Activated naive CD8-positive, alpha-beta T cell treated with anti-CD3 and anti-CD28 coated beads for 36 hours (primary cell): Measurements from ENCODE around the gene UNC45B. TPM values are rescaled to one million over a fixed set of nuclear protein-coding genes. Genes with fewer than 3 reads are reported as not detected.
A peak's percentile ranks its signal among the peaks of the same experiment; 100 is the strongest.

Experiments
- DNase-seq: peaks from one replicate; pipeline ENCODE4 v3.0.0; 2021
- H3K27ac Mint-ChIP-seq: one replicate; pipeline ENCODE4 v1.8.0; 2022; ENCODE audit warnings: mild to moderate bottlenecking, moderate library complexity, mixed read lengths
- H3K27me3 Mint-ChIP-seq: one replicate; pipeline ENCODE4 v1.8.0; 2022; ENCODE audit warnings: mild to moderate bottlenecking, mixed read lengths
- H3K36me3 Mint-ChIP-seq: one replicate; pipeline ENCODE4 v1.8.0; 2021; ENCODE audit warnings: mild to moderate bottlenecking, mixed read lengths
- H3K4me1 Mint-ChIP-seq: one replicate; pipeline ENCODE4 v1.8.0; 2021; ENCODE audit warnings: mixed read lengths
- H3K4me3 Mint-ChIP-seq: one replicate; pipeline ENCODE4 v1.8.0; 2022; ENCODE audit warnings: mild to moderate bottlenecking, moderate library complexity, mixed read lengths
- H3K9me3 Mint-ChIP-seq: one replicate; pipeline ENCODE4 v1.8.0; 2022; ENCODE audit warnings: mixed read lengths
- total RNA-seq, 2 experiments: library from RNA; stranded (reverse); gene quantifications; one replicate each; pipeline ENCODE4 v1.2.3, GENCODE V29; 2021

UNC45B gene
- total RNA-seq, 2 experiments from 2014 or later, result 0.06 to 0.10 TPM

DNA sequence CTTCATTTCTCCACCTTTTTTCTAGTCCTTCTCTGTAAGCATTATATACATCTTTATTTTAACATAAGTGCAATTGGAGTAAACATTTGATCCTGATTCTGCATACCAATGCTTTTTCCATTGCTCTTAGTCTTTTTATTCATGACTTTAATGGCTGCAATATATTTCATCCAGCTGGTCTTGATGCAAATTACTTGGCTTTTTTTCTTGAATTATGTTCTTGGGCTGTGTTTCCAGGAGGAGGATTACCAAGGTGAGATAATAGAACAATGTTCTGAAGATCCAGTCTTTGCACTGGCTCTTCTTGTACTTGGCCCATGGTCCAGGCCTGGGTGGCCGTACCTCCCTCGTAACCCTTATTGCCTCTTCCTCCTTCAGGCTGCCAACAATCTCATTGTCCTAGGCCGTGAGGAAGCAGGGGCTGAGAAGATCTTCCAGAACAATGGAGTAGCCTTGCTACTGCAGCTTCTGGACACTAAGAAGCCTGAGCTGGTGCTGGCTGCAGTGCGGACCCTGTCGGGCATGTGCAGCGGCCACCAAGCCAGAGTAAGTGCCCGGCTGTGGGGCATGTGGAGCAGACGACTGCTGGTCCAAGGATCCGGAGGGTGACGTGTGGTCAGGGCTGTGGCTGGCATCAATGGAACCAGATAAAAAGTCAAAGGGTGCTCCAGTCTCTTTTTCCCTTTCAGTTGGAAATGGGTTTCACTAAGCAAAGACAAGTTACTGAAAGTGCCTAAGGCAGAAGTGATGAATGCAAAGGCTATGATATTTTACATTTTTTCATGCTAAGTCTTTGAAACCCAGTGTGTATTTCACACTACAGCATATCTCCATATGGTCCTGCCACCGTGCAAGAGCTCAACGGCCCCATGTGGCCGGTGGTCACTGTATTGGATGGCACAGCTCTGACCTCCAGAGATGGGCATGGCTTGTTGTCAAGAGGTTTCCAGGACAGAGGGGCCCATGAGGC is 6.9 kb downstream of the UNC45B start:
- Mint-ChIP-seq H3K9me3 (no peaks in the 10 kb centered on the region), H3K4me1 (peaks cover 5% of the 10 kb centered on the region), H3K27me3 (no peaks in the 10 kb centered on the region), H3K4me3 (no peak overlapping the region), H3K36me3 (no peaks in the 10 kb centered on the region), H3K27ac (no peak overlapping the region)
- DNase-seq, result no peak

DNA sequence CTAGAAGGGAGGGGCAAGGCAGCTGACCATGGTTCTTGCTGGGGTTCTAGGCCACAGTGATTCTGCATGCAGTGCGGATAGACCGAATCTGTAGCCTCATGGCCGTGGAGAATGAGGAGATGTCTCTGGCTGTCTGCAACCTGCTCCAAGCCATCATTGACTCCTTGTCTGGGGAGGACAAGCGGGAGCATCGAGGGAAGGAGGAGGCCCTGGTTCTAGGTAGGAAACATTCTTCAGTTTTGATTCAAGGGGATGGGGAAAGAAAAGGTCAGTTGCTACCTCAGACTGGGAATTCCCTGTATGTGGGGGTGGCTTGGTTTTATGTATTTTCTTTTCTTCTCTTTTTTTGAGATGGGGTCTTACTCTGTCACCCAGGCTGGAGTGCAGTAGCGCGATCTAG is 7.6 kb downstream of the UNC45B start:
- H3K4me1 Mint-ChIP-seq, result peaks cover 11% of the 10 kb centered on the region
- H3K36me3 Mint-ChIP-seq, result no peaks in the 10 kb centered on the region
- no peak for DNase-seq
- no peaks in the 10 kb centered on the region for H3K9me3 Mint-ChIP-seq
- H3K27ac Mint-ChIP-seq, result no peak overlapping the region
- H3K4me3 Mint-ChIP-seq, result no peak overlapping the region
- no peaks in the 10 kb centered on the region for H3K27me3 Mint-ChIP-seq

DNA sequence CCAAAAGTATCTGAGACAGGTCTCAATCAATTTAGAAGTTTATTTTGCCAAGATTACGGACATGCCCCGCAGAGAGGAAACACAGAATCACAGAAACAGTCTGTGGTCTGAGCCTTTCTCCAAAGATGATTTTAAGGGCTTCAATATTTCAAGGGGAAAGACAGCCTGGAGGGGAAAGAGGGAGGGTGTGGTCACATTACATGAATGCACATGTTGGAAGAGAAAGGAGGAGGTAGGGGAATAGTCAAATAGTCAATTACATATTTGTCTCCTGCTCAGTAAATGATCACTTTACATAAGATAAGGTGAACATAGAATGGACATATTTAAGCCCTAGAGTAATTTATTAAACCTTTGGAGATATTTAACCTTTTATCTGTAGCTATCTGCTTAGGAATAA is 12.3 kb downstream of the UNC45B start:
- H3K4me3 Mint-ChIP-seq, result no peak overlapping the region
- peaks cover 34% of the 10 kb centered on the region for H3K4me1 Mint-ChIP-seq
- H3K36me3 Mint-ChIP-seq, result no peaks in the 10 kb centered on the region
- H3K27ac Mint-ChIP-seq, result no peak overlapping the region
- no peaks in the 10 kb centered on the region for H3K27me3 Mint-ChIP-seq
- DNase-seq, result no peak
- no peaks in the 10 kb centered on the region for H3K9me3 Mint-ChIP-seq

DNA sequence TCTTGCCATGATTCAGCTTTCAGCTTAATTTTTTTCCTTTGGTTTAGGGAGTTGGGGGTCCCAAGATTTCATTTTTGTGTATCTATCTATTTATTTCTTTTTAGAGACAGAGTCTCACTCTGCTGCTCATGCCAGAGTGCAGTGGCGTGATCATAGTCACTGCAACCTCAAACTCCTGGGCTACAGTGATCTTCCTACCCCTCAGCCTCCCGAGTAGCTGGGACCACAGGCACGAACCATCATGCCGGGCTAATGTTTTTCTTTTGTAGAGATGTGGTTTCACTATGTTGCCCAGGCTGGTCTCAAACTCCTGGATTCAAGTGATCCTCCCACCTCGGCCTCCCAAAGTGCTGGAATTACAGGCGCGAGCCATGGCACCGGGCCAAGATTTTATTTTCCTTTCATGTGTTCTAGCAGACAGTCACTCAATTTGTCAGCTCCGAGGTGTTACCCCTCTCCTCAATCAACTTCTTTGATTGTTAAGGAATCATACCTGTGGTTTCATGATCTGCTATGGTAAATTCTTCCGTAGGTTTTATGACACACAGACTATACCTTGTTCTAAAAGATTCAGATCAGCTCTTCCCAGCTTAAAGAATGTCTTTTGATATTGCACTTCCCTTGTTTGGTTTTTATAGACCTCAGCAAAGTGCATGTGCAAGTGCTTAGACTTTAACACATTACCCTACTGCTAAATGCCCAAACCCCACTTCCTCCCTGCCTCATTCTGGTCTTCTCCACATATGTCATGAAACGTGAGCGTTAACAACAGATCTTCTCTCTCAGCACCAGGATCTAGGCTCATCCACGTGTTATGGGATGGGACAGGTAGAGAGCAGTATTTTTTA is 13.0 kb downstream of the UNC45B start:
- peak; percentile 14 for DNase-seq
- H3K27ac Mint-ChIP-seq, result no peak overlapping the region
- H3K4me1 Mint-ChIP-seq, result peaks cover 37% of the 10 kb centered on the region
- peak overlapping the region; percentile 2 for H3K4me3 Mint-ChIP-seq
- H3K9me3 Mint-ChIP-seq, result no peaks in the 10 kb centered on the region
- H3K27me3 Mint-ChIP-seq, result no peaks in the 10 kb centered on the region
- no peaks in the 10 kb centered on the region for H3K36me3 Mint-ChIP-seq

DNA sequence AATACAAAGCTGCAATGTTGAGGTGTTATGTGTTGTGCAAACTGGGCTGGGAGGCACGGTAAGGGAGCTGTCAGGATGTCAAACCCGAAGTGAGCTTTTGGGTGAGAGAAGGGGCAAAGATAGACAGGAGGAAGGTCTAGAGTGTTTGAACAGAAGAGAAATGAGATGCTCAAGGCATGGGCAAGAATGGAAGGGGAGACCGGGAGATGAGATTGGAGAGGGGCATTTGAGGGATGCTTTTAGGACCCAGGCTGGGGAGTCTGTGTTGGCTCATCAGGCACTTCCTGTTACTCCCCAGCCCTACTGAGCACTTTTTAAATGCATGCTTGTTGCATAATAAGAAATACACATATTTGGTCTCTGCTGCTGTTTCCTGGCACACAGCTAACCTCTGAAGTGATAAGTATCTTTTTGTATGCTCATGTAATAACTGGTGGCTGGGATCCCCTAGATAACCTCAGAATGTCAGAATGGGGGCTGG is 13.7 kb downstream of the UNC45B start:
- Mint-ChIP-seq H3K9me3 (no peaks in the 10 kb centered on the region), H3K36me3 (no peaks in the 10 kb centered on the region), H3K27me3 (no peaks in the 10 kb centered on the region), H3K4me3 (peak overlapping the region; percentile 2), H3K4me1 (peaks cover 37% of the 10 kb centered on the region), H3K27ac (peak overlapping the region; percentile 1)
- DNase-seq, result no peak

DNA sequence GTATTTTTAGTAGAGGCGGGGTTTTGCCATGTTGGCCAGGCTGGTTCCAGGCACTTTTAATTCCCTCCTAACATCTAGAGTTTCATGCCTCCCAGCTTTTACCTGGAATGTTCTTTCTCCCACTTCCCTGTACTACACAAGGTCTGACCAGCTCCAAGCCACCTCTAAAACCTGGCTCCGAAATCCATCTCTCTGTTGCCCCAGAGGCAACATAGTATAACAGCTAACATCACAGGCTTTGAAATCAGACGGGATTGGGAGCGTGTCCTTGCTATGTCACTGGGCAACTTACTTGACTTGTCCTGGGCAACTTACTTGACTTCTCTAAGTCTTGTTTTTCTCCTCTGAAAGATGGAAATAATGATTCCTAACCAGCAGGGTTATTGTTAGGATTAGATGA is 15.1 kb downstream of the UNC45B start:
- Mint-ChIP-seq H3K4me3 (no peak overlapping the region), H3K4me1 (peaks cover 37% of the 10 kb centered on the region), H3K36me3 (no peaks in the 10 kb centered on the region), H3K27me3 (no peaks in the 10 kb centered on the region), H3K9me3 (no peaks in the 10 kb centered on the region), H3K27ac (no peak overlapping the region)
- DNase-seq, result no peak

DNA sequence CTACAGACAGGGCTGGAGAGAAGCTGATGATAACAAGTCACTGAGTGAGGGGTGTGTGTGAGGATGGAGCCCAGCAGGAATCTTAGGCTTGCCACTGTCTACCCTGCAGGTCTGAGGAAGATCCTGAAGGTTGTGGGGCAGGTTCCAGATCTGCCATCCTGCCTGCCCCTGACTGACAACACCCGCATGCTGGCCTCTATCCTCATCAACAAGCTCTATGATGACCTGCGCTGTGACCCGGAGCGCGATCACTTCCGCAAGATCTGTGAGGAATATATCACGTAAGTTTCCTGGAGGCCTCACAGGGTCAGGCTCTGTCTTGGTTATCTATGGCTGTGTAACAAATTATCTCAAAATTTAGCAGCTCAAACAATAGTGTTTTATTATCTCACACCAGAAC is 16.3 kb downstream of the UNC45B start:
- Mint-ChIP-seq H3K4me1 (peaks cover 37% of the 10 kb centered on the region), H3K27me3 (no peaks in the 10 kb centered on the region), H3K27ac (no peak overlapping the region), H3K4me3 (no peak overlapping the region), H3K9me3 (no peaks in the 10 kb centered on the region), H3K36me3 (no peaks in the 10 kb centered on the region)
- DNase-seq, result no peak

DNA sequence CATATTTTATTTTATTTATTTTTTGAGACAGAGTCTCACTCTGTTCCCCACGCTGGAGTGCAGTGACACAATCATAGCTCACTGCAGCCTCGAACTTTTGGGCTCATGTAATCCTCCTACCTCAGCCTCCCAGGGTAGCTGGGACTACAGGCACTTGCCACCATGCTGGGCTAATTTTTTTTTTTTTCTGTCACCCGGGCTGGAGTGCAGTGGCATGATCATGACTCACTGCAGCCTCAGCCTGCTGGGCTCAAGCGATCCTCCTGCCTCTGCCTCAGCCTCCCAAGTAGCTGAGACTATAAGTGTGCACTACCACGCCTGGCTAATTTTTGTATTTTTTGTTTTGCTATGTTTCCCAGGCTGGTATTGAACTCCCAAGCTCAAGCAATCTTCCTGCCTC is 17.1 kb downstream of the UNC45B start:
- no peaks in the 10 kb centered on the region for H3K9me3 Mint-ChIP-seq
- H3K4me1 Mint-ChIP-seq, result peaks cover 33% of the 10 kb centered on the region
- DNase-seq, result no peak
- no peaks in the 10 kb centered on the region for H3K36me3 Mint-ChIP-seq
- no peak overlapping the region for H3K4me3 Mint-ChIP-seq
- H3K27me3 Mint-ChIP-seq, result no peaks in the 10 kb centered on the region
- H3K27ac Mint-ChIP-seq, result no peak overlapping the region

DNA sequence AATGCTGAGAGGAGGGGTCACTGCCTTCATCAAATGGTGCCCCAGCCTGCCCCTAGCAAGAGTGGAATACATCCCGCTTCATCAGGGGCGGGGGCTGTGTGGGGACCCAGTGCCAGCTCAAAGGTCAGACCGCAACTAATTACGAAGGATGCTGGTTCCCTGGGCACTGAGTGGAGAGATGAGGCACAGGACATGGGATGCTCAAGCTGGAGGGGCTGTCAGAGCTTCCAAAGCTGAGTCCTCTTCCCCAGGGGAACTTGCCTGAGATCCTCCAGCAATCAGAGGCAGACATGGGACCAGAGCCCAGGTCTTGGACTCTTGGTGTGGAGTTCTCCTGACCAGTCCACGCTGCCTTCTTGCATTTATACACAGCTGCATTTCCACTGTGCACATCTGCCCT is 18.9 kb downstream of the UNC45B start:
- peaks cover 19% of the 10 kb centered on the region for H3K4me1 Mint-ChIP-seq
- no peaks in the 10 kb centered on the region for H3K27me3 Mint-ChIP-seq
- no peaks in the 10 kb centered on the region for H3K36me3 Mint-ChIP-seq
- H3K9me3 Mint-ChIP-seq, result no peaks in the 10 kb centered on the region
- no peak overlapping the region for H3K27ac Mint-ChIP-seq
- no peak overlapping the region for H3K4me3 Mint-ChIP-seq
- no peak for DNase-seq

DNA sequence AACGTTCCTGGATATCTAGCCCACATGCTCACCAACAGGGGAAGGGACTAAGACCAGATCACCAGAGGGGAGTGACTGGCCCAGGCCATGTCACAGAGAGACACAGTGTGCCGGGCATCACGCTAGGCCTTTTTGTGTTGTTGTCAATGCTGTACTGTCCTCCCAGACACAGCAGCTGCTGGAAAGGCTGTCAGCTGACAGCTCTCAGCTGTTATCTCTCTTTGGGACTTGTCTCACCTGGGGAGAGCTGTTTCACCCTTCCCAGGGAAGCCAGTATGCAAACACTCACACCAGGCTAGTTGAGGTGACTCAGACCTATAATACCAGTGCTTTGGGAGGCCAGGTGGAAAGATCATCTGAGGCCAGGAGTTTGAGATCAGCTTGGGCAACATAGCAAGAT is 19.4 kb downstream of the UNC45B start:
- no peak overlapping the region for H3K4me3 Mint-ChIP-seq
- no peaks in the 10 kb centered on the region for H3K9me3 Mint-ChIP-seq
- no peaks in the 10 kb centered on the region for H3K36me3 Mint-ChIP-seq
- H3K27me3 Mint-ChIP-seq, result no peaks in the 10 kb centered on the region
- no peak overlapping the region for H3K27ac Mint-ChIP-seq
- DNase-seq, result no peak
- peaks cover 20% of the 10 kb centered on the region for H3K4me1 Mint-ChIP-seq

DNA sequence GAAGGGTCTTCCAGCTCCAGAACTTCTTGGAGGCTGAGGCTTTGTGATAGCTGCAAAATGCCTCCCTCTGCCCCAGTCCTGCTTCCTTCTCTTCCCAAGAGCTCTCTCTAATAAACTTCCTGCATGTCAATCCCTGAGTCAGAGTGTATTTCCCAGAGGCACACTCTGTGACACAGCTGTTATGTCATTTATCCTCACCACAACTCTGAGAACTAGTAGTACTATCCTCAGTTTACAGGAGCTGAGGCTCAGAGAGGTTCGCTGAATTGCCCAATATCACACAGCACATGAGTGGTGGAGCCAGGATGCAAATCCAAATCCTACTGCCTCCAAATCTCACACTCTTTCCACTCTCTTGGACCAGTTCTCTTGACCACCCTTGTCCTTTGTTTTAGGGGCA is 20.0 kb downstream of the UNC45B start:
- Mint-ChIP-seq H3K9me3 (no peaks in the 10 kb centered on the region), H3K27ac (no peak overlapping the region), H3K4me1 (peaks cover 23% of the 10 kb centered on the region), H3K4me3 (no peak overlapping the region), H3K27me3 (no peaks in the 10 kb centered on the region), H3K36me3 (no peaks in the 10 kb centered on the region)
- DNase-seq, result no peak

DNA sequence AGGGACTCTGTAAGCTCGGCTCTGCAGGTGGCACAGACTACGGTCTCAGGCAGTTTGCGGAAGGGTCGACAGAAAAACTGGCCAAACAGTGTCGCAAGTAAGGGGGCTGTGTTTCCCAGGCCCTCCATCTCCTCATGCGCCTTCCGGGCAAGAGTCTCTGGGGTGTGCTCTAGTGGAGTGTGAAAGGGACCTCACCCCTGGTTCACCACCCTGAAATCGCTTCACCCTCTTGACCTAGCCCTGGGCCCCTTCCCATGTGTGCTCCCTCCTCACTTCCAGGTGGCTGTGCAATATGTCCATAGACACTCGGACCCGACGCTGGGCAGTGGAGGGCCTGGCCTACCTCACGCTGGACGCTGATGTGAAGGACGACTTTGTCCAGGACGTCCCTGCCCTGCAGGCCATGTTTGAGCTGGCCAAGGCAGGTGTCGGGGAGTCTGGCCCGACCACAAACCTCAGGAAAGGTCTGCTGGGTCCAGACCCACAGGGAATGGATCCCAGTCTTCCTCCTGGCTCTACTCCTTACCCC is 22.3 kb downstream of the UNC45B start:
- Mint-ChIP-seq H3K9me3 (no peaks in the 10 kb centered on the region), H3K36me3 (no peaks in the 10 kb centered on the region), H3K27me3 (no peaks in the 10 kb centered on the region), H3K27ac (no peak overlapping the region), H3K4me1 (peaks cover 30% of the 10 kb centered on the region), H3K4me3 (no peak overlapping the region)
- DNase-seq, result no peak

DNA sequence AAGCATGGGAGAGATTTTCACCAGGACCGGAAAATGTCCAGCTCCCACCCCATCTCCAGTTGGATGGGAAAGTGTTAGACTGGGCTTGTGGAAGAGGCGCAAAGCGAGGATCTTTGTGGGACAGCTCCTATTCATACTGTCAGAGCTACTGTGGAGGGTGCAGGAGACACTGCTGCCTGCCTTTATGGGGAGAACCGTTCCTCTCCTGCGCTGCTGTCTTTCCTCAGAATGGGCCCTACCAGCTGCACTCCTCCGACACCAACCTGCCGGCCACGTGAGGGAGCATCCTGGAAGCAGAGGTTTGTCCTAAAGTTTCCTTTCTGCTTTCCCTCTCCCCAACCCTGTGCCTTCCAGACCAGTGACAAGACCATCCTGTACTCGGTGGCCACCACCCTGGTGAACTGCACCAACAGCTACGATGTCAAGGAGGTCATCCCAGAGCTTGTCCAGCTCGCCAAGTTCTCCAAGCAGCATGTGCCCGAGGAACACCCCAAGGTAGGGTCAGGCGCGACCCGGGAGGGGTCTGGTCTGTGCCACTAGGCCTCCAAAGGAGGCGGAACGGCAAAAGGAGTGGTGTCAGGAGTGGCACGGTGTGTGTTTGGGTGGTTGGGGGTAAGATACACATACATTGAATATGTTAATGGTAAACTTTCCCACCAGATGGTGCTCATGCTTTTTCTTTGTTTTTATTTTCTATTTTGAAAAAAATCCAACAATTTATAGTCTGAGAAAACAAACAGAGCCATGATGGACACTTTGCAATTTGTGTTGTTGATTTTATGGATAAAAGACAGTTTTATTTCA is 23.6 kb downstream of the UNC45B start:
- Mint-ChIP-seq H3K9me3 (no peaks in the 10 kb centered on the region), H3K27ac (peak overlapping the region; percentile 80), H3K4me1 (peaks cover 36% of the 10 kb centered on the region), H3K36me3 (no peaks in the 10 kb centered on the region), H3K4me3 (peak overlapping the region; percentile 29), H3K27me3 (no peaks in the 10 kb centered on the region)
- no peak for DNase-seq

DNA sequence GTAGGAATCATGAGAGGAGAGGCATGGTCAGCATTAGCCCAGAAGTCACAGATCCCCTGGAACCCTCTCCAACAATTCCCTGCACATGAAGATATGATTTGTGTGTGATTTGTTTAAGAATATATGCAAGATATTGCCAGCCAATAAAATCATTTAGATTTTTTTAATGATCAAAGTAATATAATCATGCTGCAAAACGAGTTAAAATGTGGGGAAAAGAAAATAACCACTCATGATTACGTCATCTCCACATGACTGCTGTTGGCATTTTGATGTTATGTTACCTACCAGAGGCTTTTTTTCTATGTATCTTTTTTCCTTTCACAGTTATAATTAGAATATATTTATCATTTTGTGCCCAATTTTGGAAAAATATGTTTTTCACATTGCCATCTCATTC is 24.2 kb downstream of the UNC45B start:
- H3K27me3 Mint-ChIP-seq, result no peaks in the 10 kb centered on the region
- DNase-seq, result no peak
- peaks cover 42% of the 10 kb centered on the region for H3K4me1 Mint-ChIP-seq
- peak overlapping the region; percentile 80 for H3K27ac Mint-ChIP-seq
- no peaks in the 10 kb centered on the region for H3K9me3 Mint-ChIP-seq
- H3K4me3 Mint-ChIP-seq, result peak overlapping the region; percentile 29
- H3K36me3 Mint-ChIP-seq, result no peaks in the 10 kb centered on the region
